OCI-M2 (cell line): Measurements from ENCODE around the gene DCP2.
"Not testable (repeated sequence)": the region's sequence is repeated elsewhere in the genome, so short reads cannot be mapped to it uniquely, and the experiment has no call there.

ENCODE experiments used
- DNase-seq: peaks from one replicate; lab custom pipeline; 2025; ENCODE audit not compliant: unreplicated experiment; lab: John Stamatoyannopoulos, UW

Gene DCP2

GRCh38 chr5:112976432-112977309, at the start of gene DCP2:
DCP2 (plus strand) TSS chr5:112976798; CDS start chr5:112976934, 136 bp downstream.
- peak; percentile 89 for DNase-seq

- no peak for DNase-seq
Measured at GRCh38 chr5:112929336-112930081, 47.1 kb upstream of the DCP2 start.

GRCh38 chr5:112930082-112930344, 46.6 kb upstream of the DCP2 start:
- DNase-seq, result no peak

- DNase-seq, result no peak
Measured at GRCh38 chr5:112931473-112931872, 45.1 kb upstream of the DCP2 start.

GRCh38 chr5:112933105-112933504, 43.5 kb upstream of the DCP2 start:
- DNase-seq, result no peak

- no peak for DNase-seq
Measured at GRCh38 chr5:112933651-112934365, 42.8 kb upstream of the DCP2 start.

- no peak for DNase-seq
Measured at GRCh38 chr5:112934366-112934663, 42.3 kb upstream of the DCP2 start.

GRCh38 chr5:112935675-112936074, 40.9 kb upstream of the DCP2 start:
- no peak for DNase-seq

GRCh38 chr5:112938286-112938685, 38.3 kb upstream of the DCP2 start:
- DNase-seq, result no peak

GRCh38 chr5:112940670-112941069, 35.9 kb upstream of the DCP2 start:
- no peak for DNase-seq

GRCh38 chr5:112948458-112948857, 28.1 kb upstream of the DCP2 start:
- no peak for DNase-seq

- no peak for DNase-seq
Measured at GRCh38 chr5:112951124-112951702, 25.4 kb upstream of the DCP2 start.

- no peak for DNase-seq
Measured at GRCh38 chr5:112956606-112957005, 20.0 kb upstream of the DCP2 start.

- no peak for DNase-seq
Measured at GRCh38 chr5:112957036-112957808, 19.4 kb upstream of the DCP2 start.

GRCh38 chr5:112958093-112959088, 18.2 kb upstream of the DCP2 start:
- DNase-seq, result no peak

GRCh38 chr5:112959872-112960271, 16.7 kb upstream of the DCP2 start:
- not testable (repeated sequence) for DNase-seq

- no peak for DNase-seq
Measured at GRCh38 chr5:112960315-112960714, 16.3 kb upstream of the DCP2 start.

- DNase-seq, result no peak
Measured at GRCh38 chr5:112960863-112961504, 15.6 kb upstream of the DCP2 start.

GRCh38 chr5:112963374-112963733, 13.2 kb upstream of the DCP2 start:
- not testable (repeated sequence) for DNase-seq
